ENCODE results near the gene FBLIM1.

- TF ChIP-seq CTCF (IDR thresholded peaks at IDR 0.05) (no peak), POLR2A (IDR thresholded peaks at IDR 0.05) (peak in 1 of 2 donors; percentile 93)
These were observed 77.3 kb downstream of the FBLIM1 start for GRCh38 chr1:15835741-15836510.

All from thyroid gland (tissue), 4 donors.